Parathyroid adenoma (tissue), 2 donors: Measurements from ENCODE around the gene LDLRAP1.

ENCODE experiments used
- H2AFZ ChIP-seq: fragments of 300-600 bp; sonication (generic); one replicate; pipeline ENCODE4 v1.7.0; 2017; ENCODE audit warnings: antibody characterized with exemption, mild to moderate bottlenecking
- H3K27ac ChIP-seq: fragments of 300-600 bp; sonication (generic); one replicate; pipeline ENCODE4 v1.7.0; 2017
- H3K27me3 ChIP-seq: fragments of 300-600 bp; sonication (generic); one replicate; pipeline ENCODE4 v1.7.0; 2017; ENCODE audit warnings: low read length; ENCODE audit not compliant: control insufficient read depth, insufficient read depth
- H3K36me3 ChIP-seq: fragments of 300-600 bp; sonication (generic); one replicate; pipeline ENCODE4 v1.7.0; 2017; ENCODE audit warnings: low read length; ENCODE audit not compliant: control insufficient read depth, insufficient read depth
- H3K4me1 ChIP-seq: fragments of 300-600 bp; sonication (generic); one replicate; pipeline ENCODE4 v1.7.0; 2017; ENCODE audit warnings: control low read depth
- H3K4me2 ChIP-seq: fragments of 300-600 bp; sonication (generic); one replicate; pipeline ENCODE4 v1.7.0; 2017; ENCODE audit warnings: low read length
- H3K4me3 ChIP-seq: fragments of 300-600 bp; sonication (generic); one replicate; pipeline ENCODE4 v1.7.0; 2017; ENCODE audit warnings: low read depth, low read length
- H3K79me2 ChIP-seq: fragments of 300-600 bp; sonication (generic); one replicate; pipeline ENCODE4 v1.7.0; 2017; ENCODE audit warnings: control low read depth
- H3K9ac ChIP-seq: fragments of 300-600 bp; sonication (generic); one replicate; pipeline ENCODE4 v1.7.0; 2017; ENCODE audit warnings: mild to moderate bottlenecking
- H3K9me3 ChIP-seq: fragments of 300-600 bp; sonication (generic); one replicate; pipeline ENCODE4 v1.7.0; 2017; ENCODE audit warnings: low read length; ENCODE audit not compliant: control insufficient read depth
- CTCF ChIP-seq: fragments of 300-600 bp; sonication (generic); IDR thresholded peaks from one replicate; pipeline ENCODE4 v1.7.0; 2017; ENCODE audit warnings: antibody characterized with exemption, mild to moderate bottlenecking
- donor health status: primary hyperparathyroidism.

LDLRAP1 gene

GRCh38 chr1:25614501-25615171, 71.2 kb downstream of the LDLRAP1 start:
- Histone ChIP-seq H3K4me3 (no peak overlapping the region), H3K79me2 (no peaks in the 10 kb centered on the region), H3K27me3 (no peaks in the 10 kb centered on the region), H3K9me3 (no peaks in the 10 kb centered on the region), H2AFZ (no peak overlapping the region), H3K36me3 (no peaks in the 10 kb centered on the region), H3K4me1 (no peaks in the 10 kb centered on the region), H3K4me2 (no peak overlapping the region), H3K9ac (no peak overlapping the region), H3K27ac (no peak overlapping the region)
- TF ChIP-seq CTCF, result no peak

- Histone ChIP-seq H3K9me3 (no peaks in the 10 kb centered on the region), H3K36me3 (no peaks in the 10 kb centered on the region), H3K4me1 (no peaks in the 10 kb centered on the region), H3K9ac (no peak overlapping the region), H3K27me3 (no peaks in the 10 kb centered on the region), H3K4me3 (no peak overlapping the region), H2AFZ (no peak overlapping the region), H3K4me2 (no peak overlapping the region), H3K27ac (no peak overlapping the region), H3K79me2 (no peaks in the 10 kb centered on the region)
- no peak for TF ChIP-seq CTCF
These were observed 71.8 kb downstream of the LDLRAP1 start for GRCh38 chr1:25615172-25615541.

GRCh38 chr1:25615563-25616094, 72.2 kb downstream of the LDLRAP1 start:
- no peaks in the 10 kb centered on the region for H3K36me3 ChIP-seq
- no peak for TF ChIP-seq CTCF
- H3K9me3 ChIP-seq, result no peaks in the 10 kb centered on the region
- H3K9ac ChIP-seq, result no peak overlapping the region
- no peaks in the 10 kb centered on the region for H3K79me2 ChIP-seq
- peak overlapping the region; percentile 64 for H3K27ac ChIP-seq
- H3K27me3 ChIP-seq, result no peaks in the 10 kb centered on the region
- H2AFZ ChIP-seq, result peak overlapping the region; percentile 83
- H3K4me1 ChIP-seq, result no peaks in the 10 kb centered on the region
- H3K4me2 ChIP-seq, result peak overlapping the region; percentile 82
- H3K4me3 ChIP-seq, result peak overlapping the region; percentile 59

GRCh38 chr1:25616095-25616986, 72.9 kb downstream of the LDLRAP1 start, which contains the start of gene MAN1C1:
TSS of gene MAN1C1 (plus strand) at chr1:25616791. CDS start at chr1:25617798, 1,007 bp downstream.
- peak within 1 kb of the TSS; percentile 64 for H3K27ac ChIP-seq
- H3K4me3 ChIP-seq, result peak within 1 kb of the TSS; percentile 74

More at GRCh38 chr1:25616095-25616986, 72.9 kb downstream of the LDLRAP1 start, which contains the start of gene MAN1C1:
- no peaks in the 10 kb centered on the region for H3K4me1 ChIP-seq
- H3K79me2 ChIP-seq, result no peaks in the 10 kb centered on the region
- H3K4me2 ChIP-seq, result peak within 1 kb of the TSS; percentile 95
- H3K27me3 ChIP-seq, result no peaks in the 10 kb centered on the region
- H2AFZ ChIP-seq, result peak within 1 kb of the TSS; percentile 83
- peak; percentile 47 for TF ChIP-seq CTCF
- H3K9me3 ChIP-seq, result no peaks in the 10 kb centered on the region
- H3K36me3 ChIP-seq, result no peaks in the 10 kb centered on the region
- H3K9ac ChIP-seq, result no peak within 1 kb of the TSS
